GM21737 (cell line): Measurements from ENCODE around the gene FBXO4.
A peak's percentile ranks its signal among the peaks of the same experiment; 100 is the strongest.

Experiments used
- ATAC-seq: cut with Tn5 transposase; IDR thresholded peaks from one replicate; pipeline ENCODE4 v1.9.1; 2021; ENCODE audit warnings: mild to moderate bottlenecking, moderate library complexity; ENCODE audit not compliant: unreplicated experiment

The FBXO4 gene, protein sequence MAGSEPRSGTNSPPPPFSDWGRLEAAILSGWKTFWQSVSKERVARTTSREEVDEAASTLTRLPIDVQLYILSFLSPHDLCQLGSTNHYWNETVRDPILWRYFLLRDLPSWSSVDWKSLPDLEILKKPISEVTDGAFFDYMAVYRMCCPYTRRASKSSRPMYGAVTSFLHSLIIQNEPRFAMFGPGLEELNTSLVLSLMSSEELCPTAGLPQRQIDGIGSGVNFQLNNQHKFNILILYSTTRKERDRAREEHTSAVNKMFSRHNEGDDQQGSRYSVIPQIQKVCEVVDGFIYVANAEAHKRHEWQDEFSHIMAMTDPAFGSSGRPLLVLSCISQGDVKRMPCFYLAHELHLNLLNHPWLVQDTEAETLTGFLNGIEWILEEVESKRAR

DNA sequence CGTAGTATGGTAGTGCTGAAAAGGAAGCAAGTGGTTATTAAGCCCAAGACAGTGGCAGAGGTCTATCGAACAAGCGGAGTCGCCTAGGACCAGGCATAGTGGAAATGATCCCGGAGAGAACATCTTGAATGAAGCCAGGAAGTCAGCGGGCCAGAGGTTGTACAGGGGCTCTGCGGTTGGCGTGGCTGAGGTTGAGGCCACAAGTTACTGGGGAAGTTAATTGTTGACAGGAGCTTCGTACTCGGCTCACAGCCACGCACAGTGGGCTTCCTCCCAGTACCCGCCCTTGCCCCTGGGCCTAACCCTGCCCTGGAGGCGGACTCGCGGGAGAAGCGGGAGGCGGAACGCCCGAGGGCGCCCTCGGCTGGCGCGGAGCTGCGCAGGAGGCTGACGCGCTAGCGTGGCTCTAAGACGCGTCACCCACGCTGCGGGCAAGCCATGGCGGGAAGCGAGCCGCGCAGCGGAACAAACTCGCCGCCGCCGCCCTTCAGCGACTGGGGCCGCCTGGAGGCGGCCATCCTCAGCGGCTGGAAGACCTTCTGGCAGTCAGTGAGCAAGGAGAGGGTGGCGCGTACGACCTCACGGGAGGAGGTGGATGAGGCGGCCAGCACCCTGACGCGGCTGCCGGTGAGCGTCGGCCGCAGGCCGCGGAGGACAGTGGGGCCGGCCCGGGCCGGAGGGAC lies at the start of gene FBXO4:
Gene FBXO4 (plus strand): TSS at position 410 of the 683 bp plus-strand sequence. CDS start 29 bp downstream, at position 439.
- ATAC-seq = peak; percentile 94

DNA sequence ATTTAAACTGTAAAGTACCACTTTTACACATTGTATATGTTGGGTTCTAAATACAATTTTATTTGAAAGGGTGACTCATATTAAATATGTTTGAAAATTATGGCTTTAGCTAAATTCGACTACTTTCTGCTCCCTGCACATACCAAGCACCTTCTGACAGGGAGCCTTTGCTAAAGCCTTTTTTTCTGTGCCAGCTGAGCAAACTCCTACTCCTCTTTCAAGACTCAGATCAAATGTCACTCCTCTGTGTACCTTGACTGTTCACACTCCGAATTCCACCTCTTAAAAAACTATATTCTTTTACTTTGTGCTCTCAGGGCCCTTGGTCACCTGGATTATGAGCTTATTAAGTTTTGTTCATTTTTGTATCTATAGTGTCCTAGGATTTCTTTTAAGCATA lies 48.4 kb upstream of the FBXO4 start:
- no peak for ATAC-seq

DNA sequence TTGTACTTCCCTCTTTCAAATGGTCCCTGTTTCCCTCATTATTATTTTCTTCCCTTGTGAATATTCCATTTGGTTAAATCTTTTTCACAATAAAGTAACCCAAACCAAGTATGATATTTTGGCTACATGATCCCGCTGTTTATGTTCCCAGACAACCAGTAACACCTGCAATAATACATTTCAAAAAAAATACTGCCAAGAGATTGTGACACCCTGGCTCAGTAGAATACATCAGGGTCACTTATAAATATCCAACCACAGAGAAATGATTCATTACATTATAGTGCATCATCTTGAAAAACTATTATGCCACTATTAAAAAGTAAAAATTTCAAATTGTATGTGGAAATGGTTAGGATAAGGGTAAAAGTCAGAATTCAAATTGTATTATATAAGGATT lies 47.7 kb upstream of the FBXO4 start:
- ATAC-seq = no peak

DNA sequence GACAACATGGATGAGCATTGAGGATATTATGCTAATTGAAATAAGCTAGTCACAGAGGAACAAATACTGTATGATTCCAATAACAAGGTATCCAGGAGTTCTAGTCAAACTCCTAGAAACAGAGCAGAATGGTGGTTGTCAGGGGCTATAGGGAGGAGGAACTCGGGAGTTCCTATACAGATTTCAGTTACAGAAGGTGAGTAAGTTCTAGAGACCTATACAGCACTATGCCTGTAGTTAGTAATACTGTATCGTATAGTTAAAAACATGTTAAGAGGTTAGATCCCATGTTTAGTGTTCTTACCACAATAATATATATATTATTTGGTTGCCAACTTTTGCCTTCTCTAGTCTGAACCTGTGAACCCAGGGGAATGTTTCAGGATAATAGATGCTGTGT lies 46.9 kb upstream of the FBXO4 start:
- ATAC-seq = no peak

DNA sequence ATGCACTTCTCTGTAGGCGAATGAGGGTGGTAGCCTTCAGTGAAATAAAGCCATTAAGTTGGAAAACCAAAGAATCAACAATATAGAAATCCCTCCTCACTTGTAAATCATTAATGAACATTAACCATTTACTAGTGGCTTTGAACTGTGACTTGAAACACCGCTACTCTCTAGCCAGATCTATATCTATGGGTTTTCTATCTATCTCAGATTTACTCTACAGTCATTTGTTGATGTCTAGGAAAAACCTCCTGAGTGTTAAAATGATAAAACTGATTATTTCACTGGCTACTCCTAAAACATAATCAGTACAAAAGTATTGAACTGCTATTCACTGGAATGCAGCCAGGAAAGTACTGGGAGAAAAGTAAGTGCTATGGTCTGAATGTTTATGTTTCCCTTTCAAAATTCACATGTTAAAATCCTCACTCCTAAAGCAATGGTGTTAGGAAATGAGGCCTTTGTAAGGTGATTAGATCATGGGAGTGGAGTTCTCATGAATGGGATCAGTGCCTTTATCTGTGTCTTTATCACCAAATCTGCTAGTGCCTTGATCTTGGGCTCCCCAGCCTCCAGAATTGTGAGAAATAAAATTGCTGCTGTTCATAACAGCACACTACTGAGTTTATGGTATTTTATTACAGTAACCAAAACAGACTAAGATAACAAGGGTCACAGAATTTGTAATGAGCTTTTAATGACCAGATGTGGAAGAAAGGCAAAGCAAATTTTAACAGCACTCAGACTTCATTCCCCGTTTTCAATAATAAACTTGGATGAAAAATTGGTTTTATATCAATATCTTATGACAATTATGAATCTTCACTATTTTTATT lies 46.2 kb upstream of the FBXO4 start:
- peak; percentile 61 for ATAC-seq

DNA sequence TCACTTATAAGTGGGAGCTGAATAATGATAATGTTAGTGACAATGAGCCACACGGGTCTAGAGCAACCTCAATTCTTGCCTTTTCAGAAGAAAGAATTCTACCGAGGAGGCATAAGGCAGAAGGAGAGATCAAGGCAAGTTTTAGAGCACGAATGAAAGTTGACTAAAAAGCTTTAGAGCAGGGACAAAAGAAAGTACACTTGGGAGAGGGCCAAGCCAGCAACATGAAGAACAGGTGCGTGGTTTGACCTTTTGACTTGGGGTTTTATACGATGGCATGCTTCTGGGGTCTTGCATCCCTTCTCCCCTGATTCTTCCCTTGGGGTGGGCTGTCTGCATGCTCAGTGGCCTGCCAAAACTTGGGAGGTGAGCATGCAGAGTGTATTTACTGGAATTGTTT lies 42.3 kb upstream of the FBXO4 start:
- ATAC-seq = no peak

DNA sequence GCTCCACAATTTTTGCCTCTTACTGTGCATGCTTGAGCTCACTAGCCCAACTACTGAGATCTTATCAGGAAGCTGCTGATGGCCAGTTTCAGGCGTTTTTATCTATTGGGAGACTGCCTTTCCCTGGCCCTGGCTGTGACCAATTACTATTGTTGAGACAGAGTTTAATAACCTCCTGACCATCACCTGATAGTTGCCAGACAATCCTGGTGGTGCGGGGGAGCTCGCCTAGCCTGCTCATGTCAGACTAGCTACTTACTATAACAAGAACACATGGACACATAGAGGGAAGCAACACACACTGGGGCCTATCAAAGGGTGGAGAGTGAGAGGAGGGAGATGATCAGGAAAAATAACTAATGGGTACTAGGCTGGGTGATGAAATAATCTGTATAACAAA lies 41.8 kb upstream of the FBXO4 start:
- ATAC-seq = no peak

DNA sequence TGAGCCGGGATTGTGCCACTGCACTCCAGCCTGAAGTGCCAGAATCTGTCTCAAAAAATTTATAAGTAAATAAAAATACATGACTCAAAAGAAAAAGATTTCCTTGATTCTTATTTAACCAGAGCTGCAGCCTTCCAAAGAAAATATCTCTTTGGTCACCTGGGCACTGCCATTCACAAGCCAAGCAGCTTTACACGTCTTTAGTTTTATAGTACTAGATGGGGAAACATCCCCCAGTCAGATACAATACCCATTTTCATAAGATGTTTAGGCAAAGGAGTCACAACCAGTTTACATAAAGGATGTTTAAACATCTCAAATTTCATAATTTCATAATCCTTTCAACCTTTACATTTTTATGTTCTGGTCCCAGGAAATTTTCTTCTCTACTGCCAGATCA lies 41.1 kb upstream of the FBXO4 start:
- no peak for ATAC-seq

DNA sequence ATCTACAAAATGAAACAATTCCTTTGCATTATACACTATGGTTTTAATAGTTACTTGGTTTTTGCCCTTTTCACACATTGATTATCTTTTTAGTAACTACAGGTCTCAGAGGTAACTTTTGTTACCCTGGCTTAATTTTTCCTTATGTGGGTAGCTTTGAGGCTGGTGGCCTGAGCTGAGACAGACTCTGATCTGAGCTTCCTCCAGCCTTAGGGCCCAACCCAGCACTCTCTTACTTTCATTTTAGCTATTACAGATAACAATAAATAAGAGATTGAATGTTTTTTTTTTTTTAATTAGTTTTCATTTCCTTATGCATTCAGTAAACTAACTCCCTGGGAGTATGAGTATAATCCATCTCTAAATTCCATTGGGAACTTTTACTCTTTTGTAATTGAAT lies 39.8 kb upstream of the FBXO4 start:
- ATAC-seq = no peak

DNA sequence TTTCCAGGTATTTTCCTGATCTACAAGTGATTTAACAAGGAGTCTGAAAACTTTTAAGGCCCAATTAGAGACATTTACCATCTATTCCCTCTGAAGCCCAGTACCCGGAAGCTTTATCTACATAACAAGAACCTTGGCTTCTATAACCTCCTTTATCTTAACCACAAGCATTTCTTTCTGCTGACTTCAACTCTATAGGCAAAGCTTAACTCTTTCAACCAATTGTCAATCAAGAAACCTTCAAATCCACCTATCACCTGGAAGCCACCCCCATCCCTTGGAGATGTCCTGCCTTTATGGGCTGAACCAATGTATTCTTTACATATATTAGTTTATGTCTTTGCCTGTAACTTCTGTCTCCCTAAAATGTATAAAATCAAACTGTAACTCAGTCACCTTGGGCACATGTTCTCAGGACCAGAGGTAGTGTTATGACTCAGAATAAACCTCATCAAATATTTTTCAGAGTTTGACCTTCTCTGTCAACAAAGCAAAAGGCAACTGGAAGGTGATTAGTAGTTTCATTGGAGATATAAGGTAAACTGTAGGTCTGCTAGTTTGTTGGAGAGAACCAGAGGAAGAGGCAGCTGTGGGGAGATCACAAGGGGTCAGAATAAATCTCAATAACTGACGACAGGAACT lies 33.9 kb upstream of the FBXO4 start:
- ATAC-seq = no peak

DNA sequence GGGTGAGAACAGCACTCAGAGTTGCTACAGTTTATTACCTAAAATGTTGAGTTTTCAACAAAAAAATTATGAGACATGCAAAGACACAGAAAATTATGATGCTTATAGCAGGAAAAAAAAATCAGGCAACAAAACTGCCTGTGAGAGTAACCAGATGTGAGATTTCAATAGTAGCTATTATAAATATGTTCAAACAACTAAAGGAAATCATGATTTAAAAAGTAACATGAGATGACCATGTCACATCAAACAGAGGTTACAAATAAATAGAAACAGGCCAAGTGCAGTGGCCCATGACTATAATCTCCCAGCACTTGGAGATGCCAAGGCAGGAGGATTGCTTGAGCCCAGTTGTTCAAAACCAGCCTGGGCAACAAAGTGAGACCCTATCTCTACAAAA lies 33.0 kb upstream of the FBXO4 start:
- no peak for ATAC-seq

DNA sequence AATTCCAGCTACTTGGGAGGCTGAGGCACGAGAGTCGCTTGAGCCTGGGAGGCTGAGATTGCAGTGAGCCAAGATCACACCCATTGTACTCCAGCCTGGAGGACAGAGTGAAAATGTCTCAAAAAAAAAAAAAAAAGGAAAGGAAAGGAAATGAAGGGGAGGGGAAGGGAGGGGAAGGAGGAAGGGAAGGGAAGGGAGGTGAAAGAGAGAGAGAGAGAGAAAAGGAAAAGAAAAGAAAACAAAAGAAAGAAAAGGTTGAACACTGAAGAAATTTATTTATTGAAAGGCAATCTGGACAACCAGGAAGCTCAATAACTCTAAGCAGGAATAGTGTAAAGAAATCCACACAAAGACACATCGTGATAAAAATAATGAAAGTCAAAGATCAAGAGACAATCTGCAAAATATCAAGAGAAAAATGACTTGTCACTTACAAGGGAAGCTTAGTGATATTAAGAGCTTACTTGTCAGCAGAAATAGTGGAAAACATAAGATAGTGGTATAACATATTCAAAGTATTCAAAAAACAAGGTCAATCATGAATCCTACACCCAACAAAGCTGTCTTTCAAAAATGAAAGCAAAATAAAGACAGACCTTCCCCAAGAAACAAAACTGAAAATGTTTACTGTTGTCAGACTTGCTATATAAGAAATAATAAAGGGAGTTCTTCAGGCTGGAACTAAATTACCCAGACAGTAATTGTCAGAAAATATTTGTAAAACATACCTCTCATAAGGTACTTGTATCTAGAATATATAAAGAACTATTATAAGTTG lies 31.8 kb upstream of the FBXO4 start:
- no peak for ATAC-seq

DNA sequence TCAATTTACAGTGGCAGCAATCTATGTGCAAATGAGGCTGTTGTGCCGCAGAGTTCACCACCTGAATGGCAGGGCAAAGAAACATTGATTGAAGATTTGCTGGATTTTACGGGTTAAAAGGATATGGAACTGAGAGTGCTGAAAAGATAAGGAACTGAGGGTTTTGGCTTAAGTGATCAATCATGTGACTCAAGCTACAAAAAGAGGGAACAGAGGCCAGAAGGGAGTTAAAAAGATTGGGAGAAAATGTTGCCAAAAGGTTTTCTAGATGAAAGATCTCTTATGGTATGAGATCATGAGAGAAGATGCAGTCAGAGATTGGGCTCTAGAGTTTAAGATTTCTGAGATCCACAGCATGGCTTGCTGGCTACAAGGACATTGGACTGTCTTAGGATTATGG lies 28.9 kb upstream of the FBXO4 start:
- no peak for ATAC-seq

DNA sequence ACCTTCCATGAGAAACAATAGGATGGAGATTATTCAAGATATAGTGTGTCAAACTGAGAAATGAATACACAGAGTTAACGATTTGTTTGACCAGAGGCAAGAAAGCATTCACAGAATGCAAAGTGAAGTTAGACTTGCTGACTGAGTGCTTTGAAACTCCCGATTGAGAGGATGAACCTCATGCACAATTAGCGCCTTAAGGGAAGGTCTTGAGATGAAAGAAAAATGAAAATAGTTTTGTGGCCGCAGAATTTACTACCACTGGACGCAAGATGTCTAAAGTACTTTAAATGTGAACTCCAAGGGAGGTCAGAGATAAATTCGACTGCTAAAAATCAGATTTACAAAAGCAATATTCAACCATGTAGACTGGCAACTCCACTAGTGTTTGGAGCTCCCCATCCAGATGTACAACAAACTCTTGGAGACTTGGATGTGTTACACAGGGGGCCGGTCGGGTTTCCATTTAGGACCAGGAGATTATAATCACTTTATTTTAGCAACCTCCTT lies 21.6 kb upstream of the FBXO4 start:
- ATAC-seq = no peak

DNA sequence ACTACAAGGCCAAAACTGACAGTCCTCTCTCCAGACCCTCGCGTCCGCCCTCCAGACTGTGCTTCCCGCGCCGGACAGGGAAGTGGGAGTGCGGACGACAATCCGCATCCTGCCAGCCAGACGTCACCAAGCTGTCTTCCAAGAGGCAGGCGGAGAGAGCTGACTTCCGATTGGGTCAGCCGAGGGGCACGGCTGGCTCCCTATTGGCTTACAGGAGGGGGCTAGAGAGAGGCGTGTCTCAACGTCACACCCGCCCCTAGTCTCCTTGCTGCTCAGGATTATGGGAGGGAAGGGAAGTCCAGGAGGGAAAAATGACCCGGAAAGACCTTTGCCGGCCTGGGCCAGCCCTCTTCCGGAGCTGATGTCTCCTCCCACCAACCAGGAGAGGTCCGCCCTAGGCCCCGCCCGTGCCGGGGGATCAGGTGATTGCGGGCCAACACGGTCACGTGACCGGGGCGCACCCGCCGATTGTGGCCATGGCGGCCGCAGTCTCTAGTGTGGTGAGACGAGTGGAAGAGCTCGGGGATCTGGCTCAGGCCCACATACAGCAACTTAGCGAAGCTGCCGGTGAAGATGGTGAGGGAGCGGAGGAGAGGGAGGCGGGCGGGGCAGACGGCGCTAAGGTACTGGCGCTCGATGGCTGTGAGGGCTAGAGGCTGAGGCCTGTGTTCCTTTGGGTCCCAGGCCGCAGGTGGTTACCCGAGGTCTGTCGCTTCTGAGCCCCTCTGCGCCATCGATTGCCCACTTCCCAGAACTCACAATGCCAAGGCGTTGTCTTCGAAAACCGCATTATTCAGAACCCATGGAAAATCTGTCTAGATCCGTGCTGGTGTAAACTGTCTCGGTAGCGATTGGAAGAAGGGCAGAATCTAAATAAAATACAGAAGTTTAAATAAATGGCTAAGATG lies 20.9 kb upstream of the FBXO4 start, which contains the start of gene RIMOC1:
Gene RIMOC1 (plus strand): TSS at position 453 of the 908 bp plus-strand sequence. CDS start 24 bp downstream, at position 477.
- peak; percentile 99 for ATAC-seq

DNA sequence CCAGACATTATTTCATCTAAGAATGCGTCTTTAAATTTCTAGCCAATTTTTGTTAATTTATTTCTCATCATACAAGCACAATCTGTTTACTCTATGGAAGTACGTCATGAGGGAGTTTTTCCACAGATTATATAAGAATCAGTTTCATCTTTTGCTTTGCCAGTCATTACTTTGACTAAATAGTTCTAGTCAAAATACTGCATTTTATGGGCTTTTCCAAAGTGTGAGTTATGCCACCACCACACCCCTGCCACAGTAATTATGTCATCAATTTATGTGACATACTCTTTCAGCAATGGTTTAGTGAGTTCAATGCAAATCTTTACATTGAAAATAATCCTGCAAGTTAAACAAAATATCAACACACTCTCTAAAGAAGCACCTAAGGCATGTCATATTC lies 18.9 kb upstream of the FBXO4 start:
- ATAC-seq = no peak

DNA sequence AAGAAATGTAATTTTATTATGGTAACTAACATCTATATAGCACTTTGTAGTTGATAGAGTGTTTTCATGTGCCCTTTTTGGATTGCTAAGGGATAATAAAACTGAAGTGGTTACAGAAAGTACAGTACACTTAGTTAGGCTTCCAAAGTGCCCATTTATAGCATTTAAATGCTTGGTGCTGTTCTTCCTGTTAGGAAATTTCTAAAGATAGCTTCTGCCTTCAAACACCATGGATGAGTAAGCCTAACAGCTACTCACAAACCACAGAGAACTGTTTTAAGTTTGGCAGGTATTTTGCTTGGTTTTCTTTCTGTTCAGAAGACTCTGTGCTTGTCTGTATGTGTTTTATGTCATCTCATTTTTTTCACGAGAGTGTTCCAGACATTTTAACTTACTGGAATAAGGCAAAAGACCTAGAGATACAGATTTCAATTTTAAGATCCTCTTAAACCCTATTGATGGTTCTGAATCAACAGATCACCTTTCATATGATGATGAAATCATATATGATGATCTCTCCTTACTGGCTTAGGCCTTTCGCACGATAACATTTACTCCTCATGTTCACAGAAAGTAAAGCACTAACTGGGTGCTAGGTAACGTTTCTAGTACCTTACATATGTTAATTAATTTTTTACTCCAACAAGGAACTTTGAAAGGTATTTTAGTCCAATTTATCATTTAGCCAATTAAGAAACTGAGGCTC lies 16.6 kb upstream of the FBXO4 start:
- ATAC-seq = no peak

DNA sequence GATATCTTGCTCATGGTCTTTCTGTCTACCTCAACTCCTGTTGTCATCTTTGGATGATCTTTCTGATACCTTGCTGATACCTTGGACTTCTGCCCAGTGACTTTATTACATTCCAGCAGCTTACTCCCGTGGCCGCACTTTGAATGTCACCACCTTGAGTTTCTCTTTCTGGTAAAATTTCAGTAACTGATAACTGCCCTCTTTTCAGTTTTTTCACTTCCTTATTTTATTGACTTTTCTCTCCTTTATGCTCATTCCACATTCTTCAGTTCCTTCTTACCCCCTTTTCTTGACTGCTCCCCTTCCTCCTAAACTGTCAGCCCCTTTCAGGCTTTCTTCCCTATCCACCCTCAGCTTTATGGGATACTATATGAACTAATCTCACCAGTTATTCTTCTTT lies 7.0 kb upstream of the FBXO4 start:
- no peak for ATAC-seq
